HEK293 (cell line): ENCODE data around the gene KANK4.

ENCODE experiments used
- FEZF1 ChIP-seq: fragments of 450-650 bp; formaldehyde crosslinking; IDR thresholded peaks from 2 replicates; pipeline ENCODE4 v1.5.1; 2016; ENCODE audit warnings: missing biosample characterization, missing genetic modification characterization
- GFI1B ChIP-seq: fragments of 450-650 bp; formaldehyde crosslinking; IDR thresholded peaks from 2 replicates; pipeline ENCODE4 v1.5.1; 2016; ENCODE audit warnings: missing biosample characterization, missing genetic modification characterization
- KLF1 ChIP-seq: fragments of 450-650 bp; formaldehyde crosslinking; IDR thresholded peaks from 2 replicates; pipeline ENCODE4 v1.5.1; 2016; ENCODE audit warnings: missing biosample characterization, missing genetic modification characterization
- KLF16 ChIP-seq: fragments of 450-650 bp; formaldehyde crosslinking; IDR thresholded peaks from 2 replicates; pipeline ENCODE4 v1.5.1; 2017; ENCODE audit warnings: missing biosample characterization, missing genetic modification characterization
- KLF7 ChIP-seq: fragments of 450-650 bp; formaldehyde crosslinking; IDR thresholded peaks from 2 replicates; pipeline ENCODE4 v1.5.1; 2016; ENCODE audit warnings: missing biosample characterization, missing genetic modification characterization, borderline replicate concordance
- KLF9 ChIP-seq: fragments of 450-650 bp; formaldehyde crosslinking; IDR thresholded peaks from 2 replicates; pipeline ENCODE4 v1.5.1; 2016; ENCODE audit warnings: missing biosample characterization, missing genetic modification characterization, low read depth
- MEIS1 ChIP-seq: sonication (generic); formaldehyde crosslinking; IDR thresholded peaks from 2 replicates; pipeline ENCODE4 v1.8.1; 2022; ENCODE audit warnings: missing genetic modification reagents, mild to moderate bottlenecking, borderline replicate concordance
- MZF1 ChIP-seq: fragments of 450-650 bp; formaldehyde crosslinking; IDR thresholded peaks from 2 replicates; pipeline ENCODE4 v1.5.1; 2017; ENCODE audit warnings: missing biosample characterization, missing genetic modification characterization, borderline replicate concordance
- OVOL3 ChIP-seq: fragments of 450-650 bp; formaldehyde crosslinking; IDR thresholded peaks from 2 replicates; pipeline ENCODE4 v1.5.1; 2016; ENCODE audit warnings: missing biosample characterization, missing genetic modification characterization
- SALL2 ChIP-seq: fragments of 450-650 bp; formaldehyde crosslinking; IDR thresholded peaks from 2 replicates; pipeline ENCODE4 v1.5.0; 2017; ENCODE audit warnings: missing biosample characterization, mild to moderate bottlenecking, missing genetic modification characterization, borderline replicate concordance
- SCRT1 ChIP-seq: fragments of 450-650 bp; formaldehyde crosslinking; IDR thresholded peaks from 2 replicates; pipeline ENCODE4 v1.5.1; 2016; ENCODE audit warnings: missing biosample characterization, missing genetic modification characterization, borderline replicate concordance
- SETDB1 ChIP-seq: IDR thresholded peaks from one replicate; pipeline ENCODE4 v1.6.1; 2017; ENCODE audit warnings: mild to moderate bottlenecking, low read length, moderate library complexity, mixed read lengths; ENCODE audit not compliant: insufficient read length
- SP3 ChIP-seq: fragments of 450-650 bp; formaldehyde crosslinking; IDR thresholded peaks from 2 replicates; pipeline ENCODE4 v1.5.1; 2016; ENCODE audit warnings: missing biosample characterization, missing genetic modification characterization
- SP7 ChIP-seq: fragments of 450-650 bp; formaldehyde crosslinking; IDR thresholded peaks from 2 replicates; pipeline ENCODE4 v1.5.1; 2016; ENCODE audit warnings: missing biosample characterization, missing genetic modification characterization
- TSHZ1 ChIP-seq: fragments of 450-650 bp; formaldehyde crosslinking; IDR thresholded peaks from 2 replicates; pipeline ENCODE4 v1.5.1; 2016; ENCODE audit warnings: missing biosample characterization, missing genetic modification characterization, borderline replicate concordance
- YY1 ChIP-seq: fragments of 450-650 bp; formaldehyde crosslinking; IDR thresholded peaks from 2 replicates; pipeline ENCODE4 v1.5.1; 2018; ENCODE audit warnings: missing biosample characterization, missing genetic modification characterization
- ZBTB1 ChIP-seq: fragments of 450-650 bp; formaldehyde crosslinking; IDR thresholded peaks from 2 replicates; pipeline ENCODE4 v1.5.1; 2016; ENCODE audit warnings: missing biosample characterization, missing genetic modification characterization
- ZBTB17 ChIP-seq: fragments of 450-650 bp; formaldehyde crosslinking; IDR thresholded peaks from 2 replicates; pipeline ENCODE4 v1.5.1; 2016; ENCODE audit warnings: missing biosample characterization, missing genetic modification characterization
- ZNF112 ChIP-seq: fragments of 450-650 bp; formaldehyde crosslinking; IDR thresholded peaks from 2 replicates; pipeline ENCODE4 v1.5.0; 2017; ENCODE audit warnings: missing biosample characterization, missing genetic modification characterization
- ZNF121 ChIP-seq: fragments of 450-650 bp; formaldehyde crosslinking; IDR thresholded peaks from 2 replicates; pipeline ENCODE4 v1.5.1; 2016; ENCODE audit warnings: missing biosample characterization, missing genetic modification characterization
- ZNF174 ChIP-seq: fragments of 450-650 bp; formaldehyde crosslinking; IDR thresholded peaks from 2 replicates; pipeline ENCODE4 v1.5.0; 2017; ENCODE audit warnings: missing biosample characterization, mild to moderate bottlenecking, missing genetic modification characterization
- ZNF184 ChIP-seq: fragments of 450-650 bp; IDR thresholded peaks from 2 replicates; pipeline ENCODE4 v1.5.1; 2018; ENCODE audit warnings: missing biosample characterization, mild to moderate bottlenecking, missing genetic modification characterization
- ZNF280C ChIP-seq: fragments of 450-650 bp; formaldehyde crosslinking; IDR thresholded peaks from 2 replicates; pipeline ENCODE4 v1.5.1; 2016; ENCODE audit warnings: missing biosample characterization, missing genetic modification characterization
- ZNF341 ChIP-seq: fragments of 450-650 bp; formaldehyde crosslinking; IDR thresholded peaks from 2 replicates; pipeline ENCODE4; 2016; ENCODE audit warnings: low read depth, missing biosample characterization, missing genetic modification characterization
- ZNF366 ChIP-seq: fragments of 450-650 bp; formaldehyde crosslinking; conservative IDR thresholded peaks from 2 replicates; pipeline ENCODE4 v1.5.1; 2016; ENCODE audit warnings: missing biosample characterization, missing genetic modification characterization
- ZNF426 ChIP-seq: fragments of 450-650 bp; formaldehyde crosslinking; IDR thresholded peaks from 2 replicates; pipeline ENCODE4 v1.5.1; 2017; ENCODE audit warnings: missing biosample characterization, missing genetic modification characterization, mild to moderate bottlenecking, inconsistent platforms, moderate library complexity
- ZNF549 ChIP-seq: fragments of 450-650 bp; IDR thresholded peaks from 2 replicates; pipeline ENCODE4 v1.5.1; 2018; ENCODE audit warnings: missing biosample characterization, missing genetic modification characterization, mild to moderate bottlenecking, inconsistent platforms, moderate library complexity
- ZNF561 ChIP-seq: fragments of 450-650 bp; IDR thresholded peaks from 2 replicates; pipeline ENCODE4 v1.5.1; 2018; ENCODE audit warnings: missing biosample characterization, missing genetic modification characterization, borderline replicate concordance
- ZNF571 ChIP-seq: fragments of 450-650 bp; formaldehyde crosslinking; IDR thresholded peaks from 2 replicates; pipeline ENCODE4 v1.5.0; 2017; ENCODE audit warnings: missing biosample characterization, missing genetic modification characterization
- ZNF610 ChIP-seq: fragments of 450-650 bp; formaldehyde crosslinking; IDR thresholded peaks from 2 replicates; pipeline ENCODE4 v1.5.1; 2016; ENCODE audit warnings: missing biosample characterization, missing genetic modification characterization, borderline replicate concordance
- ZNF623 ChIP-seq: fragments of 450-650 bp; formaldehyde crosslinking; IDR thresholded peaks from 2 replicates; pipeline ENCODE4 v1.5.1; 2016; ENCODE audit warnings: missing biosample characterization, missing genetic modification characterization
- ZNF670 ChIP-seq: fragments of 450-650 bp; formaldehyde crosslinking; IDR thresholded peaks from 2 replicates; pipeline ENCODE4 v1.5.1; 2016; ENCODE audit warnings: missing biosample characterization, missing genetic modification characterization, low read depth
- ZNF704 ChIP-seq: fragments of 450-650 bp; formaldehyde crosslinking; IDR thresholded peaks from 2 replicates; pipeline ENCODE4 v1.5.1; 2016; ENCODE audit warnings: missing biosample characterization, missing genetic modification characterization
- ZNF76 ChIP-seq: fragments of 450-650 bp; formaldehyde crosslinking; IDR thresholded peaks from 2 replicates; pipeline ENCODE4; 2016; ENCODE audit warnings: low read depth, missing biosample characterization, missing genetic modification characterization, borderline replicate concordance
- ZXDB ChIP-seq: fragments of 450-650 bp; formaldehyde crosslinking; IDR thresholded peaks from 2 replicates; pipeline ENCODE4 v1.5.1; 2016; ENCODE audit warnings: missing biosample characterization, missing genetic modification characterization

KANK4 gene

GRCh38 chr1:62311473-62311943 lies 7.7 kb downstream of the KANK4 start (continued):
- no peak for TF ChIP-seq ZNF280C (tag by site-specific recombination)
- TF ChIP-seq SALL2 (tag by site-specific recombination), result no peak
- no peak for TF ChIP-seq KLF1 (tag by site-specific recombination)
- no peak for TF ChIP-seq ZNF549 (tag by site-specific recombination)
- TF ChIP-seq ZNF121 (tag by site-specific recombination), result no peak
- peak; percentile 97 for TF ChIP-seq ZNF366 (tag by site-specific recombination)
- 0 out of 2 replicates have a peak, but pooled peaks have one; percentile 32 for TF ChIP-seq MZF1 (tag by site-specific recombination)
- no peak for TF ChIP-seq ZNF623 (tag by site-specific recombination)
- peak; percentile 80 for TF ChIP-seq TSHZ1 (tag by site-specific recombination)
- no peak for TF ChIP-seq ZNF704
- 0 out of 2 replicates have a peak, but pooled peaks have one; percentile 42 for TF ChIP-seq GFI1B (tag by site-specific recombination)
- TF ChIP-seq KLF16 (tag by site-specific recombination), result peak; percentile 42; the same call in 1 of the 2 replicates
- no peak; the same call in 1 of the 2 replicates for TF ChIP-seq ZNF76 (tag by site-specific recombination)
- no peak for TF ChIP-seq ZNF341
- no peak for TF ChIP-seq MEIS1 (CRISPR knock-in tag)
- TF ChIP-seq ZNF670 (tag by site-specific recombination), result no peak
- no peak for TF ChIP-seq SP3 (tag by site-specific recombination)
- TF ChIP-seq KLF9 (tag by site-specific recombination), result no peak
- no peak for TF ChIP-seq YY1 (tag by site-specific recombination)
- no peak for TF ChIP-seq SETDB1
- no peak for TF ChIP-seq ZNF426 (tag by site-specific recombination)
- TF ChIP-seq ZBTB17 (tag by site-specific recombination), result peak; percentile 76
- no peak for TF ChIP-seq KLF7 (tag by site-specific recombination)
- TF ChIP-seq ZNF112 (tag by site-specific recombination), result no peak
- peak; percentile 94 for TF ChIP-seq FEZF1 (tag by site-specific recombination)
- peak; percentile 68; the same call in 1 of the 2 replicates for TF ChIP-seq OVOL3 (tag by site-specific recombination)
- peak; percentile 90 for TF ChIP-seq ZXDB (tag by site-specific recombination)
- peak; percentile 86; the same call in 1 of the 2 replicates for TF ChIP-seq ZNF561 (tag by site-specific recombination)
- TF ChIP-seq ZNF571, result no peak
- TF ChIP-seq SCRT1 (tag by site-specific recombination), result no peak
- TF ChIP-seq ZBTB1, result no peak
- peak; percentile 98 for TF ChIP-seq SP7
- no peak for TF ChIP-seq ZNF174 (tag by site-specific recombination)
- TF ChIP-seq ZNF610, result no peak
- peak; percentile 70; the same call in 1 of the 2 replicates for TF ChIP-seq ZNF184 (tag by site-specific recombination)
